NAMALWA (cell line): ENCODE data around the gene ATP10B.
"Not testable (repeated sequence)": the region's sequence is repeated elsewhere in the genome, so short reads cannot be mapped to it uniquely, and the experiment has no call there.

Experiments used
- DNase-seq: peaks from one replicate; pipeline ENCODE4 v3.0.0-alpha.2; 2015; ENCODE audit warnings: low spot score

The ATP10B gene

GRCh38 chr5:160852049-160852448, at the start of gene ATP10B:
Gene ATP10B, minus strand, starts transcription at chr5:160852211. Its CDS starts 164,137 bp downstream, at chr5:160688074.
- DNase-seq: no peak

DNA sequence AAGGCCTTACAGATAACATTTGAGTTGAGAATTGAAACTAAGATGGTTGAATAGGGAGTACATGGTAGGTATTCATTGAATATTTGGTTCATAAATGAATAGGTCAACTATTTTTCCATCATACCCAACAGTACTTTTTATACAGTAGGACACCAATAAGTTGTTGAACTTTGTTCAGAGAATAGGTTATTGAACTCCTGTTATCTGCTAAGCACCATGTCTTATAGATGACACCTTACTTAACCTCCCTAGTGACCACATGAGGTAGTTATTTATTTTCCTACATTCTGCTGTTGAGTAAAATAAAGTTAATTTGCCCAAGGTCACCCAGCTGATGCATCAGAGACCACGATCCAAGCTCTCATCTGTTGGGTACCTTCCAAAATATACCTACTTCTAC, 49.6 kb upstream of the ATP10B start:
- no peak for DNase-seq

GRCh38 chr5:160899735-160900134, 47.7 kb upstream of the ATP10B start:
- no peak for DNase-seq

GRCh38 chr5:160893180-160893964, 41.4 kb upstream of the ATP10B start:
- not testable (repeated sequence) for DNase-seq

GRCh38 chr5:160887780-160888179, 35.8 kb upstream of the ATP10B start:
- DNase-seq: no peak

GRCh38 chr5:160873560-160874200, 21.7 kb upstream of the ATP10B start:
- DNase-seq: not testable (repeated sequence)

DNA sequence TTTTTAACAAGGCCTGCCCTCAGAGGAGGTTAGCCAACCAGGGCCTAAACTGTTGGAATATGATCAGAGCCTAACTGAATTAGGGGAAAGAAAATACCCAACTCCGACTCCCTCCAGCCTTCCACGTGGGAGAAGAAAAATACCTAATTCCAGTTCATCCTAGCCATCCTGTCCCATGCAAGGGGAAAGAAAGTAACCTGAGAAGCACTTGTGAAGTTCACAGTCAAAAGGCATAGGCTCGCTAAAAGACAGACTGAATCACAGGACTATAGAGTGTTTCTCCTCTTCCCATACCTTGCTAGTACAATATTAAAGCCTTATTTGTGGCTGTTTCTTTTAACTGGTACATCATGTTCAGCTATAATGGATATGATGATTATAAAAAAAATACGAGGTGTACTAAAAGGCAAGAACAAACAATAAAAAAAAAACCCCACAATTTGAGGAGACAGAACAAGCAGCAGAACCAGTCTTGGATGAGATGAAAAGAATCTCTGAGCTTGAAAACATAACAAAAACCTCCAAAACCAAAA, 18.0 kb upstream of the ATP10B start:
- DNase-seq: no peak

DNA sequence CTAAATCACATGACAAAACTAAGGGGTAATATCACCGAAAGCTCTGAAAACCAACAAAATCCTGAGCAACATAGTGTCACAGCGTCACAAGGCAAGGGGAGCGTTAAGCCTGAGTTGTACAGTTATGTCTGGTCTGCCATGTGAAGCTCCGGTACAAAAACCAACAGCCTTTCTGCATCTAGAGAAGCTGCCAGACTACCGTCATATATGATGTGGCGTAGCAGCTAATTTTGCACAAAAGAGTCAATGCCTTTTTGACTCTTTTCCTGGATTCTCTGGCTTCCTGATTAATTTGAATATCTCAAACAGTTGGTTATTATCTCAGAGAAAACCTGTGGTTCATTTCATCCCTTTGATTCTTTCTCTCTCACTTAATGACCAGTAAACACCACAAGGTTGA, 16.0 kb upstream of the ATP10B start:
- DNase-seq: no peak

DNA sequence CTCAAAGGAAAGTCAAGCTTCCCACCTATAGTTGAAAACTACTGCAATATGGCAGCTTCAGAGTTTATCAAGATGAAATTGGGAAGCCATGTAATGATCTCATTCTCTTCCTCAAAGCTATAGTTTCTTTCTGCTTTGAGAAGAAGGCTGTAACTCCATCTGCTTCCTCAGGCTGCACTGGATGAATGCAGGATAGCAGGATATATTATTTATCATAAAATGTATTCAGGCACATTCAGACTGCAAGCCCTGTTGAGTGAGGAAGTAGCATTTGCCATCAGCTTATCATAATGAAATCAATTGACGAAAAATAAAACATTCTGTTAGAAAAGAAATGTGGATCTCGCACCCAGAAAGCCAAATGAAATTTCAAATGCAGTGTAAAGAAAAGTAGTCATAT, 560 bp downstream of the ATP10B start:
- DNase-seq: no peak

- DNase-seq: no peak
These were observed 1.6 kb downstream of the ATP10B start for GRCh38 chr5:160850421-160850820.

DNA sequence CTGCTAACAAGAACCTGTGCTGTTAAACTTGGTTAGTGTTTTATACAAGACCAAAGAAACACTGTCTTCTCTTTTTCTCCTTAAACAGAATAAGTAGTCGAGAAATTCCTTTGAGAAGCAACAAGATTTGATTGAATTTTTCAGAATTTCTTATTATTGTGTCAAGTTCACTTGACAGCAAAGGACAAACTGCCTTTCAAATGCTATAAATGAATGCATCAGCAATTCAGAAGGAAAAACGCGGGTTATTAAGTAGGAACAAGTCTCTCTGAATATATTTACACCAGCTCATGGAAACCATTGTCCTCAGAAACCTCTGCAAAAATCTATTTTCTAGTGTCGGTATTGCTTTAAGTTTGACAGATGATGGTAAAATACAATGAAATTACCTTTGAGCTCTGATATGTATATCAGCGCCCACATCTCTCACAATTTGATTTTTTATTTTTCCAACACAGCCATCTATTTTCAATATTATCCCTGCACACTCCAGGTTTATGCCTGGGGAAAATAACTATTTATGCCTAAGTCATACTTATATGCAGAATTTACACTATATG, 4.4 kb downstream of the ATP10B start:
- no peak for DNase-seq

GRCh38 chr5:160846642-160847041, 5.4 kb downstream of the ATP10B start:
- DNase-seq: no peak

DNA sequence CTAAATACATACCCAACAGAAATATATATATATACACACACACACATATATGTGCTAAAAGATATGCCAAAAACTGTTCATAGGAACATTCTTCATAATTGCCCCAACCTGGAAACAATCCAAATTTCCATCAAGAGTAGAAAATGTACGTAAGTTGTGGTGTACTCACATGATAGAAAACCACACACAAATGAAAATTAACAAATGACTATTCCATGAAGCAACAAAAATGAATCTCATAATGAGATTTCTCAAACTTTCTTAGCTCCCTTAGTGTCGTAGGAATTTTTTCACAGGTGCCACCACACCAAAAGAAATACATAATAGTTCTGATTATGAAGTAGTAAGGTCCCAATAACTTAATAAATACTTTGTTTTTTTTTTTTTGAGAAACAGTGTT, 7.8 kb downstream of the ATP10B start:
- DNase-seq: no peak

DNA sequence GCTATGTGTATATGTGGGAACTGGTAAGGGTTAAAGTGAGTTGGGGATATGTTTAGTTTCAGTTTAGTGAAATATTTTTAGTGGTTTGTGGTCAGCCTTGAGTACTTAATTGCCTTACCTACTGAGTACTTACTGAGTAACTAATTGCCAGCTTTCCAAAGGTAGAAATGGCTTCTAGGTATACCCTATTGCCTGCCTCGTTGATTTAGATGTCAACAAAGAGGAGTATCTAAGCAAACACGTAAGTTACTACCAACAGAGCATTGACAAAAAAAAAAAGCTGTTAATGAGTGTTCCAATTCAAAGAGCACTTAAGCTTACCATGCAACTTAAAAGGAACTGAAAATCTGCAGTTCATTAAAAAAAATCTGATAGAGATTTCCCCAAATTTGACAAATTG, 8.8 kb downstream of the ATP10B start:
- DNase-seq: peak; percentile 49

- no peak for DNase-seq
These were observed 14.0 kb downstream of the ATP10B start for GRCh38 chr5:160837749-160838593.

DNA sequence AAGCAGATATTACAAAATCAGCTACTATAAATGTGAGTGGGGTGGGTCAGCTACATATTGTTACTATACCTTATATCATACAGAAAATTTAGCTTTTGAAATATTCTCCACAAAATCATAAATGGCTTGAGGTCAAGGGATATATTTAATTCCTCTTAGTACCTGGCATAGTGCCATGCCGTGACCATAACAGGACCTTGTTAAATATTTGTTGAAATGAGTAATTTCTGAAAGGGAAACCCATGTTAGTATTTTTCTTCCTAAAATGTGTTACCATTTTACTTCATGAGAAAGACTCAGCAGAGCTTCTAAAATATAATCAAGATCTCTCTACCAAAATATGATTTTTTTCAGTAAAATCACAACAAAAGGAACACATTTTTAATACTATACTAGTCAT, 14.8 kb downstream of the ATP10B start:
- DNase-seq: no peak

- DNase-seq: no peak
These were observed 16.0 kb downstream of the ATP10B start for GRCh38 chr5:160835818-160836528.

DNA sequence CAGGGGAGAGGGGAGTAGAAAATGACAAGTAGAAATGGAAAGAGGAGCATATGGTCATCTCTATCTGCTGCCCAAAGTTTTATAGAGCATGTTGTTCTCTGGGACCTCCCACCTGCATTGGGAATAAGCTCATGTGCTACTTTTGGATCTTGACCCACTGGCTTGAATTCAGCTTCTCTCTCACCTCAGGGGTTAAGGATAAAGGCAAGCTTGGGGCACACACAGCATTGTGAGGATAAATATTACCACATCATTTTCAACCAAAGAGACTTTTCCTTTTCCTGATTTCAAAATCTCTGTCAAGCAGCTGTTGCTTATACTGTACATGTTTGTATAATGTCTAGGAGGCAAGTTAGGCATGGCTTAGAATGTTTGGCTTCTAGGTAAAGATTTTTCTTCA, 16.6 kb downstream of the ATP10B start:
- no peak for DNase-seq

GRCh38 chr5:160833806-160834205, 18.2 kb downstream of the ATP10B start:
- no peak for DNase-seq

DNA sequence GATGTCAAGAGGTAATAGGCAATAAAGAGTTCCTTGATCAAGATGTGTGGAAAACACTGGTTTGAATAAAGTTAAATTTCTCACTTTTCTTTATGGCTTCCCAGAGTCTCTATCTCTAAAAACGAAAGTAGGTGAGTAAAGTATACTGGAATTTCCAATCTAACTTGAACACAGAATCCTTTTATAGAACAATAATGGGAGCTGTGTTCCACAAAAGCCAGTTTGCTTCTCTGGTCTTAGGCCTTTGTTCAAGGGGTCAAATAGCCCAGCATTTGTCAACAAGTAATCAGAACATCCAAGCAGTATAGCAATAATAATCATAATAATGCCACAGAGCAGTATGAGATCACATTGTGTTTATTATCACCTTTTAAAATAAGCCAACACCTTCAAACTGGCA, 20.2 kb downstream of the ATP10B start:
- no peak for DNase-seq

- DNase-seq: no peak
These were observed 27.6 kb downstream of the ATP10B start for GRCh38 chr5:160824301-160825001.
